SK-N-SH (cell line): ENCODE measurements around the gene GLT6D1.

Experiments
- MAX ChIP-seq: IDR thresholded peaks from 2 replicates; pipeline ENCODE4 v1.4.0; 2012; ENCODE audit warnings: low read depth
- RFX5 ChIP-seq: IDR thresholded peaks from 2 replicates; pipeline ENCODE4 v1.6.1; 2012; ENCODE audit warnings: mild to moderate bottlenecking, improper control_type of control experiment, low read length
- TAF1 ChIP-seq: IDR thresholded peaks from 2 replicates; pipeline ENCODE4 v1.6.1; 2012; ENCODE audit warnings: low read depth, mild to moderate bottlenecking, low read length, moderate library complexity, borderline replicate concordance

GRCh38 chr9:135601988-135602387 is 37.4 kb downstream of the GLT6D1 start:
- TF ChIP-seq TAF1: no peak
- no peak for TF ChIP-seq RFX5
- TF ChIP-seq MAX: no peak
